Measurements from ENCODE around the gene NF1.

DNA sequence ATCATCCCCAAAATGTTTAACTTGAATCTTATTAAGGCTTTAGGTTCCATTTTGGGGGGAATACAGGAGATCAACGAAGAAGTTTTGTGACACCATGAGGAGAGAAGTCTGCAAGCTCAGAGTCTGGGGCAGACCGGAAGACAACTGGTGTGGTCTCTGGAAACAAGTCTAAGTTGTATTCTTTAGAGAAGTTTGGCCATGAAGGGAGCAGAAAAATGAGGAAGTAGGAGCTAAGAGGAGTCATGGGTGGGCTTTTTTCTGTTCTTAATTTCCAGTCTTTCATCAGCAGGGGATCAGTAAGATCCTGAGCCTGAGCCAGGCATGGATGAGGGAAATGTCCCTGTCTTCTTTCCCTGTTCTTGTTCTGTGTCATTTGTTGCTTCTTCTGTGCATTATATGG, 35.8 kb upstream of the NF1 start:
- TF ChIP-seq PRRX2 (CRISPR knock-in tag; IDR thresholded peaks at IDR 0.05) (no peak), CTCF (IDR thresholded peaks at IDR 0.05) (no peak), SMAD4 (CRISPR knock-in tag; IDR thresholded peaks at IDR 0.05) (no peak), ETV6 (CRISPR knock-in tag; IDR thresholded peaks at IDR 0.05) (no peak), MLX (CRISPR knock-in tag; IDR thresholded peaks at IDR 0.05) (no peak), MAX (CRISPR knock-in tag; IDR thresholded peaks at IDR 0.05) (no peak), FOXP4 (CRISPR knock-in tag; IDR thresholded peaks at IDR 0.05) (no peak), USF1 (CRISPR knock-in tag; IDR thresholded peaks at IDR 0.05) (no peak)
